NB4 (cell line): ENCODE data around the gene CDH13.

ENCODE experiments used
- DNase-seq: peaks from one replicate; pipeline ENCODE4 v3.0.0; 2010; ENCODE audit warnings: low read depth
- H3K4me3 ChIP-seq: one replicate; pipeline ENCODE4 v1.5.1; 2011; ENCODE audit warnings: mild to moderate bottlenecking, low read depth, low read length, moderate library complexity
- MAX ChIP-seq: IDR thresholded peaks from 2 replicates; pipeline ENCODE4 v1.6.1; 2011; ENCODE audit warnings: low read depth, low read length
- MYC ChIP-seq: IDR thresholded peaks from 2 replicates; pipeline ENCODE4 v1.6.1; 2011; ENCODE audit warnings: low read depth, low read length
- POLR2A ChIP-seq: IDR thresholded peaks from 2 replicates; pipeline ENCODE4 v1.6.1; 2011; ENCODE audit warnings: mild to moderate bottlenecking; ENCODE audit not compliant: insufficient read length; ENCODE audit errors: extremely low read depth
- TF ChIP-seq, protein P1 (sequence below): IDR thresholded peaks from one replicate; pipeline ENCODE4 v1.5.1; 2012; ENCODE audit warnings: low read depth, low read length

The CDH13 gene

GRCh38 chr16:82665025-82665424 is 38.3 kb downstream of the CDH13 start:
- no peak for DNase-seq
- TF ChIP-seq MYC (no peak), POLR2A (no peak), MAX (no peak)
- TF ChIP-seq, protein P1, sequence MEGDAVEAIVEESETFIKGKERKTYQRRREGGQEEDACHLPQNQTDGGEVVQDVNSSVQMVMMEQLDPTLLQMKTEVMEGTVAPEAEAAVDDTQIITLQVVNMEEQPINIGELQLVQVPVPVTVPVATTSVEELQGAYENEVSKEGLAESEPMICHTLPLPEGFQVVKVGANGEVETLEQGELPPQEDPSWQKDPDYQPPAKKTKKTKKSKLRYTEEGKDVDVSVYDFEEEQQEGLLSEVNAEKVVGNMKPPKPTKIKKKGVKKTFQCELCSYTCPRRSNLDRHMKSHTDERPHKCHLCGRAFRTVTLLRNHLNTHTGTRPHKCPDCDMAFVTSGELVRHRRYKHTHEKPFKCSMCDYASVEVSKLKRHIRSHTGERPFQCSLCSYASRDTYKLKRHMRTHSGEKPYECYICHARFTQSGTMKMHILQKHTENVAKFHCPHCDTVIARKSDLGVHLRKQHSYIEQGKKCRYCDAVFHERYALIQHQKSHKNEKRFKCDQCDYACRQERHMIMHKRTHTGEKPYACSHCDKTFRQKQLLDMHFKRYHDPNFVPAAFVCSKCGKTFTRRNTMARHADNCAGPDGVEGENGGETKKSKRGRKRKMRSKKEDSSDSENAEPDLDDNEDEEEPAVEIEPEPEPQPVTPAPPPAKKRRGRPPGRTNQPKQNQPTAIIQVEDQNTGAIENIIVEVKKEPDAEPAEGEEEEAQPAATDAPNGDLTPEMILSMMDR: no peak
- no peak overlapping the region for H3K4me3 ChIP-seq

DNA sequence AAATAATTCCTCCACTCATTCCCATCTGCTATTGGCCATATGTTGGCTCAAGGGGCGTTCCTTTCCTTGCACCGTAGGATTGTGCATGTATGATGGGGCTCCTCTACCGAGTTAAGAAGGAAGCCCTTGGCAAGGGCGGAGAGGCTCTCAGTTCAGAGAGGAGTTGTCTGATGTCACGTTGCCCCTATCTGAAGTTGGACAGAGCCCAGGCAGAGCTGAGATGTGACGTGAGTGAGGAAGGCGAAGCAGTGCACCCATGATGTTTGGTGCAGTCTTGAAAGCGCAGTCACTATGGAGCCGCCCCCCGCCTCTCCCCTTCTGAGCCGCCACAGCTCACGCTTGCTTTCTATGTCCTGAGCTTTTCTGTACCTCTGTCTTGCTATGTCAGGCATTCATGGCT is 40.7 kb downstream of the CDH13 start:
- no peak overlapping the region for H3K4me3 ChIP-seq
- no peak for DNase-seq
- TF ChIP-seq, protein P1: no peak
- TF ChIP-seq MYC: no peak
- no peak for TF ChIP-seq MAX
- no peak for TF ChIP-seq POLR2A

GRCh38 chr16:82668094-82668493 is 41.3 kb downstream of the CDH13 start:
- no peak for DNase-seq
- no peak overlapping the region for H3K4me3 ChIP-seq
- TF ChIP-seq, protein P1: no peak
- TF ChIP-seq POLR2A (no peak), MYC (no peak), MAX (no peak)

GRCh38 chr16:82671741-82672140 is 45.0 kb downstream of the CDH13 start:
- H3K4me3 ChIP-seq: no peak overlapping the region
- DNase-seq: peak; percentile 4
- TF ChIP-seq, protein P1: peak; percentile 45
- no peak for TF ChIP-seq MYC

DNA sequence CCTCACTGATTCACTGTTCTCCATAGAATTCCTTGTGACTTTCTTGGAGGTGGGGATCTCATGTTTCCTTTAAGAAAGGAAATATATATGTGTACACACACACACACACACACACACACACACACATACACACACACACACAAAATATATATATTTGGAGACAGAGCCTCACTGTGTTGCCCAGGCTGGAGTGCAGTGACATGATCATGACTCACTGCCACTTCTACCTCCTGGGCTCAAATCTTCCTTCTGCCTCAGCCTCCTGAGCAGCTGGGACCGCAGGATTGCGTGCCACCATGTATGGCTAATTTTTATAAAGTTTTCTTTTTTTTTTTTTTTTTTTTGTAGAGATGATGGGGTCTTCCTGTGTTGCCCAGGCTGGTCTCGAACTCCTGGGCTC is 45.9 kb downstream of the CDH13 start:
- no peak overlapping the region for H3K4me3 ChIP-seq
- no peak for DNase-seq
- TF ChIP-seq MYC (no peak), MAX (no peak), POLR2A (no peak)
- TF ChIP-seq, protein P1: no peak

GRCh38 chr16:82675300-82675699 is 48.5 kb downstream of the CDH13 start:
- no peak for DNase-seq
- H3K4me3 ChIP-seq: no peak overlapping the region
- TF ChIP-seq POLR2A: no peak
- TF ChIP-seq MAX: no peak
- TF ChIP-seq MYC: no peak
- TF ChIP-seq, protein P1: no peak
